Measurements from ENCODE around the gene ABHD6.

The ABHD6 gene

DNA sequence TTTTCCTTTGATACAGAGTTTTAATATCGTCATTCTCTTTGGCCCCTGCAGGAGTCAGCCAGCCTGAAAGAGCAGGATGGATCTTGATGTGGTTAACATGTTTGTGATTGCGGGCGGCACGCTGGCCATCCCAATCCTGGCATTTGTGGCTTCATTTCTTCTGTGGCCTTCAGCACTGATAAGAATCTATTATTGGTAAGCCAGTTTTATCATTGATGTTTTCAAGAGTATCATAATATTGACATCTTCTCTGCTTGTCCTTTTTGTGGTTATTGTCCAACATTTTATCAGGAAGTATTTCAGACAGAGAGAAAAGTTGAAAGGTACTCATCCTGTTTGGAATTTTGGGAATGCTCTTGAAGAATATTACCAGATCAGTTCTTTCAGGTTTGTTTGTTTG is 18.9 kb downstream of the ABHD6 start:
- H2BK5ac ChIP-seq (ENCODE audit: low read length): no peak overlapping the region
- no peak overlapping the region for H2BK12ac ChIP-seq (ENCODE audit: low read length)
- H2BK15ac ChIP-seq (ENCODE audit: low read length): no peak overlapping the region
- no peak overlapping the region for H3K23ac ChIP-seq (ENCODE audit: low read depth, low read length, poor library complexity)
- H3K4me1 ChIP-seq (ENCODE audit: control insufficient read depth in 2 of 2, insufficient read depth in 1 of 2, low read depth in 1 of 2, low read length in 2 of 2): peaks cover 0 to 25% of the 10 kb centered on the region in 2 donors
- peaks cover 0 to 27% (median 0%) of the 10 kb centered on the region in 3 experiments for H3K27me3 ChIP-seq (ENCODE audit: control insufficient read depth in 3 of 3, insufficient read depth in 3 of 3, low read depth in 1 of 3, low read length in 3 of 3)
- H3K9ac ChIP-seq (ENCODE audit: low read depth, low read length, poor library complexity): no peak overlapping the region
- H3K18ac ChIP-seq (ENCODE audit: low read length): no peak overlapping the region
- no CpG with 5 or more reads among the region's 4 CpGs for WGBS, 2 donors (ENCODE audit: extremely low coverage in 2 of 2, insufficient read length in 2 of 2, insufficient replicate concordance in 1 of 2)
- no peak for DNase-seq (ENCODE audit: low spot score)
- H2AFZ ChIP-seq (ENCODE audit: low read length): no peak overlapping the region
- no peak overlapping the region for H3K4me3 ChIP-seq (ENCODE audit: low read length in 2 of 2)
- H2BK120ac ChIP-seq (ENCODE audit: low read depth, low read length): no peak overlapping the region
- no peak overlapping the region for H4K91ac ChIP-seq (ENCODE audit: low read depth, low read length, poor library complexity)
- no peaks in the 10 kb centered on the region for H3K79me1 ChIP-seq (ENCODE audit: low read depth, low read length)
- no peak overlapping the region for H3K14ac ChIP-seq (ENCODE audit: low read length)
- no peak overlapping the region for H3K27ac ChIP-seq (replicated peaks; ENCODE audit: low read length)
- no peak overlapping the region for H3K4ac ChIP-seq (ENCODE audit: low read length)
- H3K4me2 ChIP-seq (ENCODE audit: insufficient read depth, low read length, poor library complexity, severe bottlenecking): no peak overlapping the region
- H4K8ac ChIP-seq (ENCODE audit: low read depth, low read length): no peak overlapping the region
- H3K36me3 ChIP-seq (replicated peaks in 1 of 2; ENCODE audit: control insufficient read depth in 2 of 2, insufficient read depth in 2 of 2, low read length in 2 of 2): no peaks in the 10 kb centered on the region
- no peak overlapping the region for H2AK5ac ChIP-seq (ENCODE audit: low read depth, low read length)
- no peaks in the 10 kb centered on the region for H3K9me3 ChIP-seq (replicated peaks in 1 of 2; ENCODE audit: control insufficient read depth in 2 of 2, insufficient read depth in 1 of 2, low read depth in 1 of 2, low read length in 2 of 2)

DNA sequence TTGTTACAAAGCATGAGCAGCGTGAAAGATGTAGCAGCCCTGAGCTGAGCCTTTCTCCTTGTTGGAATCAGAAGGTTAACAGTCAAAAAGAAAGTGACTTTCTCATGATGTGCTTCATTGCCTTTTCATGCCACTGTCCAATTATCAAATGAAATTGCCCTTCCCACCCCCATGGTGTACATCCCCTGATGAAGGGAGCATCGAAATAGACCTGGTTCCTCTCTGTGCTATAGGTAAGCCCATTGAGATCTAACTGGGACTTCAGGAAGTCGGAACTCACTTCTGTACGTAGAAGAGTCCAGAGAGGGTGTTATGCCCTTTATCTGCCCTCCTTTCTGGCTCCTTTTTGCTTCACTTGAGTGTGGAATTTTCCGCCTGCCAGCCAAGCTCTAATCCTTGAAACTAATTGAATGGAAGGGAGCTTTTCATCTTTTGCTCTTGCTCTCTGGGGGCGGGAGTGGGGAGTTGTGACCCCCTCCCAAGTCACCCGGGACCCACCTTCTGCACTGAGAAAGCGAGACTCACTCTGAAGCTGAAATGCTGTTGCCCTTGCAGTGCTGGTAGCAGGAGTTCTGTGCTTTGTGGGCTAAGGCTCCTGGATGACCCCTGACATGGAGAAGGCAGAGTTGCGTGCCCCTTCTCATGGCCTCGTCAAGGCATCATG is 20.9 kb downstream of the ABHD6 start:
- Histone ChIP-seq H3K14ac (ENCODE audit: low read length) (no peak overlapping the region), H2AK5ac (ENCODE audit: low read depth, low read length) (no peak overlapping the region), H3K4me3 (ENCODE audit: low read length in 2 of 2) (no peak overlapping the region), H2BK12ac (ENCODE audit: low read length) (no peak overlapping the region), H3K23ac (ENCODE audit: low read depth, low read length, poor library complexity) (no peak overlapping the region), H4K91ac (ENCODE audit: low read depth, low read length, poor library complexity) (no peak overlapping the region), H3K9ac (ENCODE audit: low read depth, low read length, poor library complexity) (no peak overlapping the region), H2BK120ac (ENCODE audit: low read depth, low read length) (no peak overlapping the region), H3K27me3 (ENCODE audit: control insufficient read depth in 3 of 3, insufficient read depth in 3 of 3, low read depth in 1 of 3, low read length in 3 of 3) (peaks cover 0 to 8% (median 0%) of the 10 kb centered on the region in 3 experiments), H3K4me2 (ENCODE audit: insufficient read depth, low read length, poor library complexity, severe bottlenecking) (no peak overlapping the region), H2AFZ (ENCODE audit: low read length) (no peak overlapping the region), H3K79me1 (ENCODE audit: low read depth, low read length) (no peaks in the 10 kb centered on the region), H3K36me3 (replicated peaks in 1 of 2; ENCODE audit: control insufficient read depth in 2 of 2, insufficient read depth in 2 of 2, low read length in 2 of 2) (no peaks in the 10 kb centered on the region), H3K9me3 (replicated peaks in 1 of 2; ENCODE audit: control insufficient read depth in 2 of 2, insufficient read depth in 1 of 2, low read depth in 1 of 2, low read length in 2 of 2) (no peaks in the 10 kb centered on the region), H2BK15ac (ENCODE audit: low read length) (no peak overlapping the region), H3K27ac (replicated peaks; ENCODE audit: low read length) (peak overlapping the region; percentile 80), H3K18ac (ENCODE audit: low read length) (peak overlapping the region; percentile 50), H2BK5ac (ENCODE audit: low read length) (no peak overlapping the region), H3K4ac (ENCODE audit: low read length) (no peak overlapping the region), H4K8ac (ENCODE audit: low read depth, low read length) (no peak overlapping the region), H3K4me1 (ENCODE audit: control insufficient read depth in 2 of 2, insufficient read depth in 1 of 2, low read depth in 1 of 2, low read length in 2 of 2) (peaks cover 0 to 22% of the 10 kb centered on the region in 2 donors)
- no CpG with 5 or more reads among the region's 10 CpGs for WGBS, 2 donors (ENCODE audit: extremely low coverage in 2 of 2, insufficient read length in 2 of 2, insufficient replicate concordance in 1 of 2)
- peak; percentile 51 for DNase-seq (ENCODE audit: low spot score)

DNA sequence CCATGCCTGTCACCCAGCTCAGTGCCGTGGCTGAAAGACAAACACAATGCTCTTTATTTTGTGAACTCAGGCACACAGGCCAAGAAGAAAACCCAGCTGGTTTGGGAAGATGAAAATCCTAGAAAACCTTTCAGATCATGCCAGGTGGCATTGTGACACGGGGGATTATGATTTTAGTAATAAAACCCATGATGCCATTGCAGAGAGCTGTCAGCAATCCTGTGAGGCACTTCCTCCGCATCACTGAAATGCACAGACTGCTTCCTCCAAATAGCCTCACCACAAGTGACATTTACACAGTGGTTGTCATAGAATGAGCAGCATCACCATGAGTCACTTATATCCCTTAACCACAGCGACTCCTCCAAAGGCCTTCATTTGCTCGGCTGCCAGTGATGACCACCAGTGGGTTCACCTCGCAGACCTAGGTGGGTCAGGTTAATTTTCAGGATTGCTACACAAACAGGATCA is 22.7 kb downstream of the ABHD6 start:
- Histone ChIP-seq H3K27ac (replicated peaks; ENCODE audit: low read length) (peak overlapping the region; percentile 60), H3K79me1 (ENCODE audit: low read depth, low read length) (no peaks in the 10 kb centered on the region)
- no CpG with 5 or more reads among the region's 6 CpGs for WGBS, 2 donors (ENCODE audit: extremely low coverage in 2 of 2, insufficient read length in 2 of 2, insufficient replicate concordance in 1 of 2)

DNA sequence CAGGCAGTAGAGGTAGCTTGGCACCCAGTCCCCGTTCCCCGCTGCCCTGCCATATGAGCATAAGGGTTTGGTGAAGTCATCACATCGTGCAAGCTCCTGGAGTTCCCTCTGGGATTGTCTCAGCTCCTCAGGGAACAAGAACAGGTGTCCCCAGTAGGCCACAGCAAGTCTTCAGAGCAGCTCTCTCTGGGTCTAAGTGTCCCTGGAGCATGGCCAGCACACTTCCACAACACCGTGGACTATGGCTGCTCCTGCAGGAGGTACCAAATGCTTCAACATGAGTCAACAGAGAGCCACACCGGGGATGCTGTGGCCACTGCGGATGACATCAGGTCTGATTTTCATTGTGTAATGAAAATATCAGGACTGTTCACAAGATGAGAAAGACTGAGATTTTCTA is 23.1 kb downstream of the ABHD6 start:
- H4K91ac ChIP-seq (ENCODE audit: low read depth, low read length, poor library complexity): no peak overlapping the region
- H3K27me3 ChIP-seq (ENCODE audit: control insufficient read depth in 3 of 3, insufficient read depth in 3 of 3, low read depth in 1 of 3, low read length in 3 of 3): no peaks in the 10 kb centered on the region
- H3K23ac ChIP-seq (ENCODE audit: low read depth, low read length, poor library complexity): no peak overlapping the region
- no peak overlapping the region for H3K4ac ChIP-seq (ENCODE audit: low read length)
- no peak overlapping the region for H2BK12ac ChIP-seq (ENCODE audit: low read length)
- H2AFZ ChIP-seq (ENCODE audit: low read length): no peak overlapping the region
- peak overlapping the region; percentile 6 for H2AK5ac ChIP-seq (ENCODE audit: low read depth, low read length)
- no peaks in the 10 kb centered on the region for H3K36me3 ChIP-seq (replicated peaks in 1 of 2; ENCODE audit: control insufficient read depth in 2 of 2, insufficient read depth in 2 of 2, low read length in 2 of 2)
- no CpG with 5 or more reads among the region's 6 CpGs for WGBS, 2 donors (ENCODE audit: extremely low coverage in 2 of 2, insufficient read length in 2 of 2, insufficient replicate concordance in 1 of 2)
- no peak overlapping the region for H3K14ac ChIP-seq (ENCODE audit: low read length)
- no peak overlapping the region for H2BK120ac ChIP-seq (ENCODE audit: low read depth, low read length)
- peak overlapping the region in 1 of 2 donors; percentile 4 for H3K4me3 ChIP-seq (ENCODE audit: low read length in 2 of 2)
- DNase-seq (ENCODE audit: low spot score): no peak
- H3K9ac ChIP-seq (ENCODE audit: low read depth, low read length, poor library complexity): no peak overlapping the region
- peaks cover 0 to 22% of the 10 kb centered on the region in 2 donors for H3K4me1 ChIP-seq (ENCODE audit: control insufficient read depth in 2 of 2, insufficient read depth in 1 of 2, low read depth in 1 of 2, low read length in 2 of 2)
- H3K9me3 ChIP-seq (replicated peaks in 1 of 2; ENCODE audit: control insufficient read depth in 2 of 2, insufficient read depth in 1 of 2, low read depth in 1 of 2, low read length in 2 of 2): no peaks in the 10 kb centered on the region
- H3K18ac ChIP-seq (ENCODE audit: low read length): peak overlapping the region; percentile 76
- H2BK5ac ChIP-seq (ENCODE audit: low read length): peak overlapping the region; percentile 2
- no peaks in the 10 kb centered on the region for H3K79me1 ChIP-seq (ENCODE audit: low read depth, low read length)
- no peak overlapping the region for H4K8ac ChIP-seq (ENCODE audit: low read depth, low read length)
- H2BK15ac ChIP-seq (ENCODE audit: low read length): no peak overlapping the region
- no peak overlapping the region for H3K4me2 ChIP-seq (ENCODE audit: insufficient read depth, low read length, poor library complexity, severe bottlenecking)
- H3K27ac ChIP-seq (replicated peaks; ENCODE audit: low read length): peak overlapping the region; percentile 60

More for the DNA sequence above, 22.7 kb downstream of the ABHD6 start:
- no peak for DNase-seq (ENCODE audit: low spot score)
- no peak overlapping the region for H4K91ac ChIP-seq (ENCODE audit: low read depth, low read length, poor library complexity)
- no peak overlapping the region for H3K9ac ChIP-seq (ENCODE audit: low read depth, low read length, poor library complexity)
- no peaks in the 10 kb centered on the region for H3K36me3 ChIP-seq (replicated peaks in 1 of 2; ENCODE audit: control insufficient read depth in 2 of 2, insufficient read depth in 2 of 2, low read length in 2 of 2)
- no peak overlapping the region for H2BK12ac ChIP-seq (ENCODE audit: low read length)
- H3K4me3 ChIP-seq (ENCODE audit: low read length in 2 of 2): peak overlapping the region in 1 of 2 donors; percentile 4
- H3K4me2 ChIP-seq (ENCODE audit: insufficient read depth, low read length, poor library complexity, severe bottlenecking): no peak overlapping the region
- no peak overlapping the region for H2BK120ac ChIP-seq (ENCODE audit: low read depth, low read length)
- H3K4ac ChIP-seq (ENCODE audit: low read length): no peak overlapping the region
- H2BK15ac ChIP-seq (ENCODE audit: low read length): no peak overlapping the region
- peaks cover 0 to 22% of the 10 kb centered on the region in 2 donors for H3K4me1 ChIP-seq (ENCODE audit: control insufficient read depth in 2 of 2, insufficient read depth in 1 of 2, low read depth in 1 of 2, low read length in 2 of 2)
- H4K8ac ChIP-seq (ENCODE audit: low read depth, low read length): no peak overlapping the region
- H3K14ac ChIP-seq (ENCODE audit: low read length): no peak overlapping the region
- peak overlapping the region; percentile 5 for H3K18ac ChIP-seq (ENCODE audit: low read length)
- peak overlapping the region; percentile 6 for H2AK5ac ChIP-seq (ENCODE audit: low read depth, low read length)
- no peak overlapping the region for H3K23ac ChIP-seq (ENCODE audit: low read depth, low read length, poor library complexity)
- H3K27me3 ChIP-seq (ENCODE audit: control insufficient read depth in 3 of 3, insufficient read depth in 3 of 3, low read depth in 1 of 3, low read length in 3 of 3): no peaks in the 10 kb centered on the region
- no peak overlapping the region for H2AFZ ChIP-seq (ENCODE audit: low read length)
- peak overlapping the region; percentile 2 for H2BK5ac ChIP-seq (ENCODE audit: low read length)
- H3K9me3 ChIP-seq (replicated peaks in 1 of 2; ENCODE audit: control insufficient read depth in 2 of 2, insufficient read depth in 1 of 2, low read depth in 1 of 2, low read length in 2 of 2): no peaks in the 10 kb centered on the region
